ENCODE data around the gene GLOD5.
A peak's percentile ranks its signal among the peaks of the same experiment; 100 is the strongest.

Gene GLOD5

GRCh38 chrX:48761674-48762471, at the start of gene GLOD5:
TSS of gene GLOD5 (plus strand) at chrX:48761747. CDS start at chrX:48761791, 44 bp downstream.
- DNase-seq (ENCODE audit: low read depth in 1 of 2, low spot score in 1 of 2), result no peak

GRCh38 chrX:48711929-48712505, 49.5 kb upstream of the GLOD5 start:
- no peak for DNase-seq (ENCODE audit: low read depth in 1 of 2, low spot score in 1 of 2)

- DNase-seq (ENCODE audit: low read depth in 1 of 2, low spot score in 1 of 2), result no peak
Measured at GRCh38 chrX:48713847-48714246, 47.7 kb upstream of the GLOD5 start.

GRCh38 chrX:48714573-48714972, 47.0 kb upstream of the GLOD5 start:
- no peak for DNase-seq (ENCODE audit: low read depth in 1 of 2, low spot score in 1 of 2)

GRCh38 chrX:48715072-48715471, 46.5 kb upstream of the GLOD5 start:
- no peak for DNase-seq (ENCODE audit: low read depth in 1 of 2, low spot score in 1 of 2)

- DNase-seq (ENCODE audit: low read depth in 1 of 2, low spot score in 1 of 2), result no peak
Measured at GRCh38 chrX:48715876-48716502, 45.6 kb upstream of the GLOD5 start.

GRCh38 chrX:48719958-48720357, 41.6 kb upstream of the GLOD5 start:
- DNase-seq (ENCODE audit: low read depth in 1 of 2, low spot score in 1 of 2), result no peak

GRCh38 chrX:48720577-48721250, 40.8 kb upstream of the GLOD5 start:
- DNase-seq (ENCODE audit: low read depth in 1 of 2, low spot score in 1 of 2), result no peak

GRCh38 chrX:48721916-48722315, 39.6 kb upstream of the GLOD5 start:
- DNase-seq (ENCODE audit: low read depth in 1 of 2, low spot score in 1 of 2), result no peak

GRCh38 chrX:48726596-48726995, 35.0 kb upstream of the GLOD5 start:
- no peak for DNase-seq (ENCODE audit: low read depth in 1 of 2, low spot score in 1 of 2)

- DNase-seq (ENCODE audit: low read depth in 1 of 2, low spot score in 1 of 2), result no peak
Measured at GRCh38 chrX:48728653-48729052, 32.9 kb upstream of the GLOD5 start.

GRCh38 chrX:48736303-48736702, 25.2 kb upstream of the GLOD5 start:
- no peak for DNase-seq (ENCODE audit: low read depth in 1 of 2, low spot score in 1 of 2)

GRCh38 chrX:48736878-48737212, 24.7 kb upstream of the GLOD5 start:
- no peak for DNase-seq (ENCODE audit: low read depth in 1 of 2, low spot score in 1 of 2)

GRCh38 chrX:48737213-48737938, 24.2 kb upstream of the GLOD5 start:
- peak; percentile 69 for DNase-seq (ENCODE audit: low read depth in 1 of 2, low spot score in 1 of 2)

- no peak for DNase-seq (ENCODE audit: low read depth in 1 of 2, low spot score in 1 of 2)
Measured at GRCh38 chrX:48737940-48738339, 23.6 kb upstream of the GLOD5 start.

GRCh38 chrX:48741834-48742233, 19.7 kb upstream of the GLOD5 start:
- DNase-seq (ENCODE audit: low read depth in 1 of 2, low spot score in 1 of 2), result no peak

- DNase-seq (ENCODE audit: low read depth in 1 of 2, low spot score in 1 of 2), result no peak
Measured at GRCh38 chrX:48745222-48745621, 16.3 kb upstream of the GLOD5 start.

- DNase-seq (ENCODE audit: low read depth in 1 of 2, low spot score in 1 of 2), result no peak
Measured at GRCh38 chrX:48747415-48748016, 14.0 kb upstream of the GLOD5 start.

GRCh38 chrX:48749182-48749581, 12.4 kb upstream of the GLOD5 start:
- DNase-seq (ENCODE audit: low read depth in 1 of 2, low spot score in 1 of 2), result no peak

GRCh38 chrX:48751343-48751742, 10.2 kb upstream of the GLOD5 start:
- DNase-seq (ENCODE audit: low read depth in 1 of 2, low spot score in 1 of 2), result no peak

- no peak for DNase-seq (ENCODE audit: low read depth in 1 of 2, low spot score in 1 of 2)
Measured at GRCh38 chrX:48752498-48752897, 9.0 kb upstream of the GLOD5 start.
